Neural cell (in vitro differentiated cells): ENCODE data around the gene MMP24OS.

Experiments used
- CTCF ChIP-seq: fragments of 450-650 bp; IDR thresholded peaks from 2 replicates; pipeline ENCODE4 v1.5.1; 2014; ENCODE audit warnings: antibody characterized with exemption, mild to moderate bottlenecking, moderate library complexity; ENCODE audit not compliant: poor library complexity, severe bottlenecking
- POLR2AphosphoS5 ChIP-seq: IDR thresholded peaks from 2 replicates; pipeline ENCODE4 v1.6.1; 2012

- TF ChIP-seq POLR2AphosphoS5 (no peak), CTCF (no peak)
These were observed 17.5 kb downstream of the MMP24OS start for GRCh38 chr20:35260426-35260825.
